Activated CD8-positive, alpha-beta memory T cell treated with anti-CD3 and anti-CD28 coated beads for 4 hours (primary cell): ENCODE results near the gene CD4.

Experiments used
- DNase-seq, 2 donors: peaks; one replicate each; pipeline ENCODE4 v3.0.0-alpha.2; 2020; ENCODE audit warnings: low read depth in 2 of 2

Gene CD4

DNA sequence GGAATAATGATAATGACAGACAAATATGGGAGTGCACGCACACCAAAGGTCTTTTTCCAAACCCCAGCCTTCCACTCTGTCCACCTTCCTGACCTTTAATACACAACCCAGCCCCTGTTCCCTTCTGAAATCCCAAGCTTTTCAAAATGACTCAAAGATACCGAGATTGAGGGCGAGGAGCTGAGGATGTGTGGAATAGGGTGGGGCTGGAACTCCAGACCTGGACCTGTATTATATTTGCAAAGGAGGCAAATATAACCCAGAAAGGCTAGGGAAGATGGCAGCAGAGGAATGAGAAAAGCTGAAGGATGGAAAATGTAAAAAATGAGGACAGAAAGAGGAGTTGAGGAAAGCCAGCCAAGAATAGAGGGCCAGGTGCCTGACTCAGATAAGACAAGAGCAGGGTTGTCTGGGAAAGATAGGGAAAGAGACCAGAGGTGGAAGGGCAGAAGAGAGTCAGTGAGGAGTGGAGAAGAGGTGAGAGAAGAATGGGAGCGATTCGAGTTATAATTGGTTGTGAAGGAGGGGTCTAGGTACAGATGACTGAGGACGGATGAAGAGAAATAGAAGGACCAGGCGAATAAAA lies 24.2 kb upstream of the CD4 start:
- no peak for DNase-seq

DNA sequence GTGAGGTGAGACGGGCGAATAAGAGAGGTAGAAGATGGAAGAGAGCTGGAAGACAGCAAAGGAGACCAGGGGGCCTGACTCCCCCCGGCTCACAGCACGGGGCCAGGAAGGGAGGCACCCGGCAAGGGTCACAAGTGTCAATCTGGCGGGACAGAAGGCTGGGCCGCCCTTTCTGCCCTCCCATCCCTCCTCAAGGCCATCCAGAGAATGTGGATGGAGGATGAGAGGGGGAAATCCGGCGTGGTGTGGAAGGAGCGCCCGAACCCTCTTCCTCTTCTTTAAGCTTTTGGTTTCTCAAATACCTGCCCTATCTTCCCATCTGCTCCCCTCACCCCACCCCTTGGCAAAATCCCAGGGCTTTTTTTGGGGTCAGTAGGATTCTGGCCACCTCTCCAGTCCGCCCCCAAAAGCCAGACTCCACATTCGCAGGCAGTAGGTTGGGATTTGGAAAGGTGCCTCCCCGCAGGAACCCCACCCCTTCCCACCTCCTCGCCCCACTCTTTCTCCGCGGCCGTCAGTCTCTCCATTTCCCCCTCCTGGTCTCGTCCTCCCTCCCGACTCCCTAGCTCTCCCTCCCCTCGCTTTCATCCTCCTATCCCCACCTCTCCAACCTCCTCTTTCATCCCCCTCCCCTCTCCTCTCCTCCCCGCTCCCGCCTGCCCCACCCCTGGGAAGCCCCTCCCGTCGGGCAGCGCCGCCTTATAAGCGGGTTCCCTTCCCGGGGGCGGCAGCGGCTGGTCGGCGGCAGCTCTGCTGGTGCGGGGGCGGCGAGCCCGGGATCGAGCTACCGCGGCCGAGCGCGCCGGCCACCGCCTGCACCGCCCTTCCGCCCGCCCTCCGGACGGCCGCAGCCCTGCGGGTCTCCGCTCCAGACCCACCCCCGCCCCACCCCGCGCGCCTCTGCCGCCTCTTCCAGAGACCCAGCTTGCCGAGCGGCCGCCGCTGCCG lies 23.4 kb upstream of the CD4 start, which contains the start of gene PTMS:
Gene PTMS, plus strand, starts transcription at position 730 of the 948 bp plus-strand sequence. CDS start 343 bp downstream, outside the sequence.
- DNase-seq, result no peak

DNA sequence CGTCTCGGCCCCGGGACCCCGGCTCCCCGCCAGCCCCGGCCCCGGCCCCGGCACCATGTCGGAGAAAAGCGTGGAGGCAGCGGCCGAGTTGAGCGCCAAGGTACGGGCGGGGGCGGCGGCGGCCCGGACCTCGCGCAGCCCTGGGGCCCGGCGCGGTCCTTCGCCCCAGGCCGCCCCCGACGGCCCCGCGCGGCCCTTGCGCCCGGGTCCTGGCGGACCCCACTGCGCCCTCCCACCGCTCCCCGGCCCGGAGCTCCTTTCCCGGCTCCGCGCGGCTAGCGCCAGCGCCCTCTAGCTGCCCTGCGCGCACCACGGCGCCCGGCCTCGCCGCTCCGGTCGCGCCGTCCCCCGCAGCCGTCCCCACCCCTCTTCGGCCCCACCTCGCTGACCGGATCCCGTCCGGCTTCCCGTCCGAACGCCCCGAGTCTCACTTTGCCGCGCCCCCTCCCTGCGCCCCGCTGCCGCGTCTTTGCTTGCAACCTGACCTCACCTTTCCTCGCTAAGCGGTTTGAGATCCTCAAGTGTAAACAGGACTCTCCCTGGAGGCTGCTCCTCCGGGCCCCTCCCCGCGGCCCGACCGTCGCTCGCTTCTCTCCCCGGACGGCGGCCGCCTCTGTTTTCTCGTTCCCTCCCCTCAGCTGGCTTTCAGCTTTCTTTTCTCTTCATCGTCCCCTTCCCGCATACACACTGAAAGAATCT lies 22.5 kb upstream of the CD4 start:
- no peak for DNase-seq

DNA sequence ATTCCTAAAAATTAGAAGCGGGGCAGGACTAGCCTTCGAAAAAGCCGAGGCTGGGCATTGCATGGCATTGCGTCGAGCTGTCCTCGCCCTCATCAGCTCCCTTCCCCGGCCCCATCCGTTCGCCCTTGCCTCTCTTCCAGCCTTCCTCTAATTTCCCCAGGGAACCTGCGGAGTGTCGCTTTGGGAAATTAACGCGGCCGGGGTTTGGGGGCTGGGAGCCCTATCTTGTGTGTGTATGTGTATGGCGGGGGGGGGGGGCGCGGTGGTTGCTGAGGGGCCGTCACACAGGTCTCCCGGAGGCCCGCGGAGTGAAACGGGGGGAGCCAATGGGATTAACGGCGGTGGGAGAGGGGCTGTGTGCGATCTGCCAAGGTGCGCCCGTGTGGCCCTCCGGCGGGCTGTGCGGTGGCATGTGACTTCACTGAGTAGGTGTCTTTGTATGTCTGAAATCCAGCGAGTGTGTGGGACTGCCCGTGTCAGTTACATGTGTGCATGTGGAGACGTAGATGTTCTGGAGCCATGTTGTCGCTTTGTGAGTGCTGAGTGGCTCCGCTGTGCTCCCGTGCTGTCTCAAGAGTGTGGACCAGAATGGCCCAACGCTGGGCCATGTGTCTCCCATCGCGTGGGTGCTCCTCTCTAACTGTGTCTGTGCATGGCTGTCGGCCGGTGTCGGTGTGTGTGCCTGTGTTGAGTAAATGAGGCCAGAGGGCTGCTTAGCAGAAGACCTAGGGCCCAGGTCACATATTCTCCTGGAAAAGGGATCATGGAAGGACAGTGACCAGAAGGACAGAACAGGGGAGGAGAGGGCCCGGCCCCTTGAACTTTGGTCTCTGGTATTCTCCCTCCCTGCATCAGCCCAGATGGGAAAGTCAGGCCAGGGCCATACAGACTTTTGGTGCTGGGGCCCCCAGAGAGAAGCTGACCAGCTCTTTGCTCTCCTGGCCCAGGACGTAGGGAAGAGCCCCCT lies 21.7 kb upstream of the CD4 start:
- DNase-seq, result no peak

DNA sequence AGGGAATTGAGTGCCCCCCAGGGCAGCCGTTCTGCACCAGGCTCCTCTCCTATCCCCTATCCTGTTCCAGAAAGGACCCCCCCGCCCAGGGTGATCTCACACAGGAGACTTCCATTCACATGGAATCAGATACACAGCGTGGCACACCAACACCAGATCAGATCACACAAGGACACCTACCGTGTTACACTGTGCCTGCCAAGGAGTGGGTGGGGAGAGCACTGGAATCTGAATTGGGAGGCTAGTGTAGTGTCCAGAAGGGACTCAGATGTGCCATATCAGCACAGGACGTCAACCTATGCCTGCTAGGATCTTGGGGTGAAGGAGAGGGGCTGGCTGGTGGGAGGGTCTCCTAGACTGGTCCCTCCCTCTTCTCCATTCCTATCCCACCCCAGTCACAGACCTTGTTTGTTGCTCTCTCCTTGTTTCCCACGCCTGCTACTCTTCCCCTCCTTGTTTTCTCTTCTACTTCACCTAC lies 20.9 kb upstream of the CD4 start:
- no peak for DNase-seq

DNA sequence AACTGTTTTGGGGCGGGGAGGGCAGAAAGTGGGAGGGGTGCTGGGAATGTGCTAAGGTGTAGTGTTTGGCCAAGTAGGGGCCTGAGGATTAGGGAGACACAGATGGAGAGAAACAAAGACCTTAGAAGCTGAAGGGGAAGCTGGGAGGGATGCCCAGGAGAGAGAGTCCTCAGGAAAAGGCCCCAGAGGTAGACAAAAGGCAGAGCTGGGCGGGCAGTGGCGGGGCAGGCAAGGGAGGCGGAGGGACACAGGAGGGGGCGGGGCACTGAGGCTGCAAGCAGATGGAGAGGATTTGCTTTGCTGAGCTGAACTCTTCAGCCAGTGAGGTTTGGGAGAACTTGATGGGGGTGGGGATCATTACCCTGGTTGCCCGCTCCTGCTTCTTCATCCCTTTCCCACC lies 20.3 kb upstream of the CD4 start:
- no peak for DNase-seq

DNA sequence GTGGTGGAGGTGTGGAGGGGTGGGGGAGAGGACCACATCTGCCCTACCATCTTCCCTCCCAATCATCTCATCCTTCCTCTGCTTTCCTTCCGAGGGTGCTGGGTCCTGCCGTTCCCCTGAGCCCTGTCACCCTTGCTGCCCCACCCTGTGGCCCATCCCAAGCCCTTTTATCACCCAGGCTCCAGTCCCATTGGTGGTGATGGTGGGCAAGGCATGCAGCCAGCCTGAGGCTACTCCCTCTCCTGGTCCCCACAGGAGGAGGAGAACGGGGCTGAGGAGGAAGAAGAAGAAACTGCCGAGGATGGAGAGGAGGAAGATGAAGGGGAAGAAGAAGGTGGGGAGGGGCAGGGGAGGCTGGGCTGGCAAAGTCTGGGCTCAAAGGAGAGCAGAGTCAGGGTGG lies 19.7 kb upstream of the CD4 start:
- no peak for DNase-seq

DNA sequence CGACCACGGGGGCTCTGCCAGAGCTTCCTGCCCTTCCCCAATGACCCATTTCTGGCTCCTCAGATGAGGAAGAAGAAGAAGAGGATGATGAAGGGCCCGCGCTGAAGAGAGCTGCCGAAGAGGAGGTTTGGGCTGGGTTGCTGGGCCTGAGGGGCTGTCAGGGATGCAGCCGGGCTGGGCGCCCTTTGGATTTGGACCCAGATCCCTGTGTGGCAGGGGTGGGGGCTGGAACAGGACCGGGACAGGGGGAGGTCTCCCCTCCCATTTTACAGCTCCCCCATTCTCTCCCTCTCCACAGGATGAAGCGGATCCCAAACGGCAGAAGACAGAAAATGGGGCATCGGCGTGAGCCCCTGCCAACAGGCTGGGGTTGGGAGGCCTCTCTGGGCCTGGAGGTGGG lies 19.2 kb upstream of the CD4 start:
- DNase-seq, result no peak

DNA sequence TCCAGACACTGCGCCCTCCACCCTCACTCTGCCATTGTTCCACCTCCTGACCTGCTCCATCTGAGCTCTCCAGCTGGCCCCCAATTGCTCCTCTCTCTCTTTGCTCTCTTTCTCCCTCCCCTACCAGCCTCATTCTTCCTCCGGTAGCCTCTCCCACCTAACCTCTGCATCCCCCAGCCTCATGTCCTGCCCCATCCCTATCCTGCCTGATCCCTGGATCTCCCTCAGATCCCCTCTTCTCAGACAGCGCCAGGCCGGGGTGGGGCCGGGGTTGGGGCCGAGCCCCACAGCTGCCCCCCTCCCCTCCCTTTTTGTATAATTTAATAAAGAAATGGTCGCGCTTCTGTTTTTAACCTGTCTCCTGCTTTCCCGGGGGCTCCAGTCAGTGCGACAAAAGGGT lies 18.7 kb upstream of the CD4 start:
- no peak for DNase-seq

DNA sequence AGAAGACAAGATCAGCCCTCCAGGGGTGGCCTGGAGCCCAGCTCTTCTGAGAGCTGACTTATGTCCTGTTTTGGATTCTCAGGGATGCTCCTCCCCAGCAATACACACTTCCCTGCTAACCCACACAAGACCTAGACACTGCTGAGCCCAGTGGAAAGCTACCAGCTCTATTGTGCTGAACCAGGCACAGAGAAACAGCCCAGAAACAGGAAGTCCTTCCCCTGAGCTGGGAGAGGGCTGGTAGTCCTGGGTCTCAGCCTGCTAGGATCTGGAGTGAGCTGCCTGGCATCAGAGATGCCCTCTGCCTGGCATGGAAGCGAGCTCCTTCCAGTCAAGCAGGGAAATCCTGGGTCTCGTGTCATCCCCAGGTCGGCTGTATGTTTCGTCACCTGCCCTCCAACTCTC lies 18.2 kb upstream of the CD4 start:
- DNase-seq, result no peak

DNA sequence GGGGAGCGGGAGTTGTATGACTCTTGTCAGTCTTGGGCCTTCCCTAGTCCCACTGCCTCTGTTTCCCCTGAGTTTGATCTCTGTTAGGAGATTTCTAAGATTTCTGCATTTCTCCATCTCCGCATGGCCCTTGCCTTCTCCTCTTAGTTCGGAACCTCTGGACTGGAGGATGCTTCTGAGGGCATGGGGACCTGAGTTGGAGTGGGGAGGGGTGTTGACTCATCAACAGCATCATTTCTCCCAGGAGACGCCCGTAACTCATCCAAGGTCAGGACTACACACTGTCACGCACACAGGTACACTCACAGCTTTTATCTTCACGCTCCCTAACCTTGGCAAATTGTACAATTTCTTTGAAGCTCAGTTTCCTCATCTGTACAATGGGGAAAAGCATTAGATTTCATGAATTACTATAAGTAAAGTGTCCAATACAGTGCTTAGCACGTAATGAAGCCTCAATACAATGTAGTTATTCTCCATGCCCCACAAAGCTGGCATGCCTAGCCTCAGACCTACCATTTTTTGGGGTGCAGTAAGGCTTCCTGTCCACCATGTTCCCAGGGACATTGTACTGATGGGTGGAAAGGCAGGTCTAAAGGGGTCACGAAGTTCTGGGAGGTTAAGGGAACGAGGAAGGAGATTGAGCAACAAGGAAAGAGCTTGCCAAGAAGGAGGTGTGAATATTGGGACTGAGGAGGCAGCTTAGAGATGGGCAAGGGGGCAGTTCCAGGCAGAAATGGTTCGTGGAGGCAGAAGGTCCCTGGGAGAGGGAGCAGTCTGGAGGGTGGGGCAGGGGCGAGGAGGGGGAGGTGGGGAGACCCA lies 17.6 kb upstream of the CD4 start:
- no peak for DNase-seq

DNA sequence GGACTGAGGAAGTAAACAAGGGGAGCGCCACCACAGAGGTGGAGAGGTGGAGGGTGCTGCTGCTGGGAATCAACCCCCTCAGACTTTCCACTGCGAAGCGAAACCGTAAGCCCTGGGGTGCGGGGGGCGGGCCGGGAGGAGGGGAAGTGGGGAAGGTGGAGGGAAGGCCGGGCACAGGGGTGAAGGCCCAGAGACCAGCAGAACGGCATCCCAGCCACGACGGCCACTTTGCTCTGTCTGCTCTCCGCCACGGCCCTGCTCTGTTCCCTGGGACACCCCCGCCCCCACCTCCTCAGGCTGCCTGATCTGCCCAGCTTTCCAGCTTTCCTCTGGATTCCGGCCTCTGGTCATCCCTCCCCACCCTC lies 17.0 kb upstream of the CD4 start, which contains the start of gene LAG3:
Gene LAG3, plus strand, starts transcription at position 190 of the 365 bp plus-strand sequence. CDS start 333 bp downstream, outside the sequence.
- peak; percentile 41 to 51 for DNase-seq

DNA sequence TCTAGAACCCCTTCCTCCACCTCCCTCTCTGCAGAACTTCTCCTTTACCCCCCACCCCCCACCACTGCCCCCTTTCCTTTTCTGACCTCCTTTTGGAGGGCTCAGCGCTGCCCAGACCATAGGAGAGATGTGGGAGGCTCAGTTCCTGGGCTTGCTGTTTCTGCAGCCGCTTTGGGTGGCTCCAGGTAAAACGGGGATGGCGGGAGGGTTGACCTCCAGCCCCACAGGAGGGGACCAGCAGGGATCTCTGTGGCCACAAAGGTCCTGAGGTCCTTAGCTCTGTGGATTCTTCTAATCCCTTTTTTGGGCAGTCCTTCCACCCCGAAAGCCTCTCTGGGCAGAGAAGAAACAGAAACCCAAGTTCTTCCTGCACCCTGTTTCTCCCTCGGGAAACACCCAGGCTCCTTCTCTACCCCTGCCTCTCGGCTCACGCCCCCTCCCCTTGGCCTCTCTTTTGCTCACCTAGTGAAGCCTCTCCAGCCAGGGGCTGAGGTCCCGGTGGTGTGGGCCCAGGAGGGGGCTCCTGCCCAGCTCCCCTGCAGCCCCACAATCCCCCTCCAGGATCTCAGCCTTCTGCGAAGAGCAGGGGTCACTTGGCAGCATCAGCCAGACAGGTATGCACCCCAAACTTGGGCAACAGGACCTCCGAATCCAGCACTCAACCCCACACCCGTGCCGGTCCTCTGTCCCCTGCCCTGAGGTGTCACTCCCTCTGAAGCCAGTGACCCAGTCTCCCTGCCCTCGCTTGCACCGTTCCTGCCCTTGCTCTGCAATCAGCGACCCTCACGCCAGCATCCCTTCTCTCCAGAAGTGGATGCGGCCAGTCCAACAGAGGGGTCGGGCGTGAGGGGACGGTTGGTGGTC lies 16.4 kb upstream of the CD4 start:
- no peak for DNase-seq

DNA sequence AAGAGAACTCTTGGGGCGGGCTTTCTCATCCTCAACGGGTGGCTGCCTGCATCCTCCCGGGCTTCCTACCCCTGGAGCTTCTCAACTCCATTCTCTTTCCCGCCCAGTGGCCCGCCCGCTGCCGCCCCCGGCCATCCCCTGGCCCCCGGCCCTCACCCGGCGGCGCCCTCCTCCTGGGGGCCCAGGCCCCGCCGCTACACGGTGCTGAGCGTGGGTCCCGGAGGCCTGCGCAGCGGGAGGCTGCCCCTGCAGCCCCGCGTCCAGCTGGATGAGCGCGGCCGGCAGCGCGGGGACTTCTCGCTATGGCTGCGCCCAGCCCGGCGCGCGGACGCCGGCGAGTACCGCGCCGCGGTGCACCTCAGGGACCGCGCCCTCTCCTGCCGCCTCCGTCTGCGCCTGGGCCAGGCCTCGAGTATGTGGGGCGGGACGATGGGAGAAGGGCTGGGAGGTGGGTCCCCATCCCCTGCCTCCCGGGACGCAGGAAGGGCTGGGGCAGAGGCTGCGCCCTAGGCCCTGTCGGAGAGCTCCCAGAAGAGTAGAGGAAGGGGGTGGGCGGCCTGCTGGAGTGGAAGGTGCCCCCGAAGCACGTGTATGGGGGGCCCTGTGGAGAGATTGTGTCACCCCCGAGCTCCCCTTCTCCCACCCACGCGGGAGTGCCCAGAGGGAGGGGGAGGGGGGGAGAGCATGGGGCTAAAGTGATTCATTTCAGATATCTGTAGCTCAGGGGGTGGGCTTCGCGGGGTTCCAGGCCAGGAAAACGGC lies 15.6 kb upstream of the CD4 start:
- peak; percentile 57 to 74 for DNase-seq

DNA sequence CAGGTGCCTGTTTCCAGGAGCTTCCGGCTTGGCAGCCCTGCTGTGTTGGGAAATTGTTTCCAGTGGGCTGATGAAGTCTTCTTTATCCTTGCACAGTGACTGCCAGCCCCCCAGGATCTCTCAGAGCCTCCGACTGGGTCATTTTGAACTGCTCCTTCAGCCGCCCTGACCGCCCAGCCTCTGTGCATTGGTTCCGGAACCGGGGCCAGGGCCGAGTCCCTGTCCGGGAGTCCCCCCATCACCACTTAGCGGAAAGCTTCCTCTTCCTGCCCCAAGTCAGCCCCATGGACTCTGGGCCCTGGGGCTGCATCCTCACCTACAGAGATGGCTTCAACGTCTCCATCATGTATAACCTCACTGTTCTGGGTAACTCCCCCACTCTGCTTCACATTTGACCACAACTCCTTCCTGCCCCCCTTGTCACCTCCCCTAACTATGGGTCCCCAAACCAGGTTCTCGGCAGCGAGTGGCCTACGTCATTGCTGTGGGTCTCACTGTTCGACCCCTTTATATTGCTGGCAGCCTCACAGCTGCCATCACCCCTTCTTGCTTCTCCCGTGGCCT lies 14.7 kb upstream of the CD4 start:
- DNase-seq, result no peak

DNA sequence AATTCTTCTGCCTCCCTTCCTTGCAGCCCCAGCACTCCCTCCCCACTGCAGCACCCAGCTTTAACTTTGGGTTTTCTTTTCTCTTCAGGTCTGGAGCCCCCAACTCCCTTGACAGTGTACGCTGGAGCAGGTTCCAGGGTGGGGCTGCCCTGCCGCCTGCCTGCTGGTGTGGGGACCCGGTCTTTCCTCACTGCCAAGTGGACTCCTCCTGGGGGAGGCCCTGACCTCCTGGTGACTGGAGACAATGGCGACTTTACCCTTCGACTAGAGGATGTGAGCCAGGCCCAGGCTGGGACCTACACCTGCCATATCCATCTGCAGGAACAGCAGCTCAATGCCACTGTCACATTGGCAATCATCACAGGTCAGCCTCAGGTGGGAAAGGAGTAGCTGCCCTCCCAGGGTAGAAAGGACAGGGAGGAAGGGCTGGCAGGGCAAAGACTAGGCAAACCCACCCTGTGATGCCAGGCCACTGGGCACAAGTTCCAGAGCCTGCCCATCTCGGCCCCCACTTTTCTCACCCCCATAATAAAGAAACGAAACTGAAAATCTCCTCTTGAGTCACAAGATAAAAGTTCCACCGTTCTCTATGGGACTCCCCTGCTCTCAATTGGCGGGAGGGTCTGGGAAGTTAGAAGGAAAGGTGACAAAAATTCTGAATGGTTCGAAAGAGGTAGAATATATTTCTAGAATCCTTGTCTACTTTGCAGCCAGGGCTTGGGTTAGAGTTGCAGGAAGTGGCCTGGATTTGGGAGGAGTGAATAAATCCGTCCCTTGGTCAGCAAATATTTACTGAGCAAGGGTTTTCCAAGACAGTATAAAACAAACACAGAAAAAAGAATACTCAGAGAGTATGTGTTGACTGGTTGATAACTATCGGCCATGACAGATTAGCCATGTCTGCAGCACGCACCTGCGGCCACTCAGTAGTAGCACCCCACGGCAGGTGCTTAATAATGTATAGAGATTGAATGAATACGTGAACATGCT lies 13.8 kb upstream of the CD4 start:
- DNase-seq, result no peak

DNA sequence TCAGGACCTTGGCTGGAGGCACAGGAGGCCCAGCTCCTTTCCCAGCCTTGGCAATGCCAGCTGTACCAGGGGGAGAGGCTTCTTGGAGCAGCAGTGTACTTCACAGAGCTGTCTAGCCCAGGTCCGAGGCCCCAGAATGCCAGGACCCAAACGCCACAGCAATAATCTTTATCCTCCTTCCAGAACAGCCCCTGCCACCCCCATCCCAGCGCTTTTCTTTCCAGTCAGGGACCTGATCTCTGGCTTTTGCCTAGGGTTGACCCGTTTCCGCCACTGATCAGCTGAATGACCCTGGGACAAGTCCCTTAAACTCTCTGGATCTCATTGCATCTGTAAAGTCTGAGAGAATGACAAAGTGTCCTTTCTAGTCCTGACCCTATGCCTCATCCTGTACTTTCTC lies 11.9 kb upstream of the CD4 start:
- no peak for DNase-seq
